GM18907 (cell line): Measurements from ENCODE around the gene PTPRF.
"Not testable (repeated sequence)": the region's sequence is repeated elsewhere in the genome, so short reads cannot be mapped to it uniquely, and the experiment has no call there.

Experiments
- ATAC-seq: cut with Tn5 transposase; IDR thresholded peaks from one replicate; pipeline ENCODE4 v1.9.1; 2021; ENCODE audit warnings: mild to moderate bottlenecking, moderate library complexity; ENCODE audit not compliant: unreplicated experiment

Gene PTPRF

DNA sequence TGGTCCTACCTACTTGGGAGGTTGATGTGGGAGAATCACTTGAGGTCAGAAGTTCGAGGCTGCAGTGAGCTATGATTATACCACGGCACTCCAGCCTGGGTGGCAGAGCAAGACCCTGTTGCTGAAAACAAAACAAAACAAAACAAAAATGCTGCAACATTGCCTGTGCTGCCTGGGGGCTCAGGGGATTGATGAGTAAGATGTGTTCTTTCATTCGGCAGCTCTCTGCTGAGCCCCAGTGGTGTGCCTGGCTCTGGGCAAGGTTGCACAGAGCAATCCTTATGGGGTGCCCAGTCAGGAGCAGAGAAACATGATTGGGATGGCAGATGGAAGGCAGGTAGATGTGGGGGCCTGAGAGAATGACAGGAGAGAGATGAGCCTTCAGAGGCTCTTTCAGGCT lies 90.7 kb downstream of the PTPRF start:
- no peak for ATAC-seq

GRCh38 chr1:43621861-43622260 lies 91.2 kb downstream of the PTPRF start:
- ATAC-seq: no peak

DNA sequence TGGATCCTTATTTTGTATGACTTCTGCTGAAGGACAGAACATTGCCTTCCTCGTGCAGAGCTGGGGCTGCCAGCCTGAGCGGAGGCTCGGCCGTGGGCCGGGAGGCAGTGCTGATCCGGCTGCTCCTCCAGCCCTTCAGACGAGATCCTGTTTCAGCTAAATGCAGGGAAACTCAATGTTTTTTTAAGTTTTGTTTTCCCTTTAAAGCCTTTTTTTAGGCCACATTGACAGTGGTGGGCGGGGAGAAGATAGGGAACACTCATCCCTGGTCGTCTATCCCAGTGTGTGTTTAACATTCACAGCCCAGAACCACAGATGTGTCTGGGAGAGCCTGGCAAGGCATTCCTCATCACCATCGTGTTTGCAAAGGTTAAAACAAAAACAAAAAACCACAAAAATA lies 91.8 kb downstream of the PTPRF start:
- ATAC-seq: no peak

GRCh38 chr1:43622901-43623780 lies 92.5 kb downstream of the PTPRF start:
- ATAC-seq: no peak

GRCh38 chr1:43625063-43625780 lies 94.5 kb downstream of the PTPRF start:
- ATAC-seq: no peak

DNA sequence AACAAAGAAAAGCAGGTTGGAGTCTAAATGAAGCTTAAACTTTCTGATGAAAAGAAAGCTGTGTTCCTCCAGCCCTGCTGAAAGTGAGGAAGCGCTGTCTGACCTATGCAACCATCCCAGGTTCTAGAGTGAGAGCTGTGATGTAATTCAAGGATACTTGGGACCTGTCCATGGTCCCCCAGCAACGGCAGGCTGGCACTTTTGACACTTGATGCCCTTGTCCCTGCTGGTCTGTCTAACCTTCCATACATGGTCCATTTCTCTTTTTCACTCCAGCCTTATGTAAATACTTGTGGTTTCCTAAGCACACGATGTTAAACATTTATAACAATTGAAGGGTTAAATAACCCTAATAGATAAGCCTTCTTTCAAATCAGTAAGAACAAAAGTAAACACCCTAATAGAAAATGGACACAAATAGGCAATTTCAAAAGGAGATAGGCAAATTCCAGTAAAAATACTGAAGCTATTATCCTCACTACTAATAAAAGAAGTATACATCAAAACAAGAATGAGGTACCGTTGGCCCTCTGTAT lies 101.5 kb downstream of the PTPRF start:
- ATAC-seq: no peak

DNA sequence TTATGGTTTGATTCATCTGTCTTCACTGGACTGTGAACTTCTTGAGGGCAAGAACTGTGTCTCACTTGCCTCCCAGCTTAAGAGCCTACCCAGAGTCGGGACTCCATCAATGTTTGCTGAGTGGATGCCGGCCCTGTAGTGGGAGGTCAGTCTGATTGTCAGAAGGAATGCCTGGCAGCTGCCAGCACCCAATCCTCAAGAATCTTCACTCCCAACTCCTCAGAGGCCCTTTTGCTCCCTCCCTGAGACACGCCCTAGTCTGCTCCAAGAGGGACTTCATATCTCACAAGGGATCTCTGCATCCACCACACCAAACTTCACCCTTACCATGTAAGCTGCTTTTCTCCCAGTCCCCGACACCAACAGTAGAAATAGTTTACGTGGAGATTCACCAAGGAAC lies 104.0 kb downstream of the PTPRF start:
- ATAC-seq: no peak

- ATAC-seq: no peak
Measured at GRCh38 chr1:43636006-43636641, 105.4 kb downstream of the PTPRF start.

- ATAC-seq: no peak
Measured at GRCh38 chr1:43637267-43637666, 106.6 kb downstream of the PTPRF start.

GRCh38 chr1:43638381-43638780 lies 107.7 kb downstream of the PTPRF start:
- ATAC-seq: not testable (repeated sequence)

DNA sequence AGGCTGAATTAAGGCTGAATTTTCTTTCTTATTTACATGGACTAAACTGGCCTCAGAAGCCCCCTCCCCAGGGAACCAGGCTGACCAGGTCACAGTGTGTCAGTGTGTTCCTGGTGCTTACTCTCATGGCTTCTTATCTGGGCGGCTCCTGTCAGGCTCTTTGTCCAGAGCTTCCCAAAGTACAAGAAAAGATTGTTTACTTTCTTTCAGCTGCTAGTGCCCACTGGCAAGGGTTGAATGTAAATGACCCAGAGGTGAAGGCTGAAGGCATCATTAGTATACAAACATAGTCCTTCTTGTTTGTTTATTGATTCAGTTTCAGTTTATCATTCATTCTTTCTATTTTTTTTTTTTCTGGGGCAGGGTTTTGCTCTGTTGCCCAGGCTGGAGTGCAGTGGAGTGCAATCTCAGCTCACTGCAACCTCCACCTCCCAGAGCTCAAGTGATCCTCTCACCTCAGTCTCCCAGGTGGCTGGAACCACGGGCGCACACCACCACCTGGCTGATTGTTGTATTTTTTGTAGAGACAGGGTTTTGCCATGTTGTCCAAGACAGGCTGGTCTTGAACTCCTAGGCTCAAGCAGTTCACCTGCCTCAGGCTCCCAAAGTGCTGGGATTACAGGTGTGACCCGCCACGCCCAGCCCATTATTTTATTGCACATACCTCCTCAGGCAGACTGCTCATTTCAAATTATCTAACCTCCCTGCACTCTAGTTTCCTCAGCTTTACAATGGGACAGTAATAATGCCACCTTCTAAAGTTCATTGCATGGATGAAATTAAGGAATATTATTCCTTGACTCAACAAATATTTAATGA lies 109.5 kb downstream of the PTPRF start:
- ATAC-seq: no peak

GRCh38 chr1:43644558-43644957 lies 113.9 kb downstream of the PTPRF start:
- no peak for ATAC-seq

DNA sequence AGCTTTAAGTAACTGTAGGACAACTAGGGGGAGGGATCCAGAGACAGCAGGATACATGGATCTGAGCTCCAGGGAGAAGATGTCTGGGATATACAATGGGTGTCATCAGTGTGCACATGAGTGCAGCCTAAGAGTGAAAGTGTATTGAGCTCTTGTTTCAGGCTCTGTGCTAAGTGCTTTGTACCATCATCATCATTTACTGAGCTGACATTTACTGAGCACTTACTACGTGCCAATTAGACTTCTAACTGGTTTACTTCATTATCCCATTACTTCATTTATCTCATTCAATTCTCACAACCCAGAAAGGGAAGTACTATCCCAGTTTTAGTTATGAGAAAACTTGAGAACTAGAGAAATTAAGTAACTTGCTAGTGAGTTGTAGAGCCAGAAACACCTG lies 114.8 kb downstream of the PTPRF start:
- ATAC-seq: no peak

DNA sequence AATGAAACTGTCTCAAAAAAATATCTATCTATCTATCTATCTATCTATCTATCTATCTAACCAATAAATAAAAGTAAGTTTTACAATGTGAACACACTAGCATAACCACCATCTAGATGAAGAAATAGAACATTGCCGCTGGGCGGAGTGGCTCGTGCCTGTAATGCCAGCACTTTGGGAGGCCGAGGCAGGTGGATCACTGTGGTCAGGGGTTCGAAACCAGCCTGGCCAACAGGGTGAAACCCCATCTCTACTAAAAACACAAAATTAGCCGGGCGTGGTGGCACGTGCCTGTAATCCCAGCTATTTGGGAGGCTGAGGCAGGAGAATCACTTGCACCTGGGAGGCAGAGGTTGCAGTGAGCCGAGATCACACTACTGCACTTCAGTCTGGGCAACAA lies 116.6 kb downstream of the PTPRF start:
- not testable (repeated sequence) for ATAC-seq

DNA sequence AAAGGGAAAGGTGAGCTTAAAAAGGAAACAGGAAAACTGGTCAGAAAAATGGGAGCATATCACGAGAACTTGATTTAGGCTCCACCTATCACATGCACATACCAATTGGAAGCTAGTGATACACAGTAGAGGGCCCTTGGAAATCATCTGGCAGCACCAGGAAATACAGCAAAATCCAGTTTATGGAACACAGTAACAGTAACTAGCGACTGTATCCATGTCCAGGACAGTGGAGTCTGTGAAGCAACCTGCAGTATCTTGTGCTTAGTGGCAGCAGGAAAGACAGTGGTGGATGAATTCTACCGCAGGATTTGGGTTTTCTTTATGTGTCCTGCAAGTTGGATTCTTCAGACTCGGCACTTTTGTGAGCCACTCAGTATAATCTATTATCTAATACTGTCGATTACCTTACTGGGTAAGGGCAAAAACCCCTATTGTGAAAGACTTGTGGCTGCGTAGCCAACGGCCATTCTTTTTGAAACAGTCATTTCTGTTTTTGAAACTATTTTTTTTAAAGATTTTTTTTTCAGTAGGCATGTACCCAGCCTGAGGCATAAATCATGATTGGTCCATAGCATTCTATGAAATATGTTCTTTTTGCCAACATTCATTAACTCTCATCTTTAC lies 117.7 kb downstream of the PTPRF start:
- no peak for ATAC-seq

DNA sequence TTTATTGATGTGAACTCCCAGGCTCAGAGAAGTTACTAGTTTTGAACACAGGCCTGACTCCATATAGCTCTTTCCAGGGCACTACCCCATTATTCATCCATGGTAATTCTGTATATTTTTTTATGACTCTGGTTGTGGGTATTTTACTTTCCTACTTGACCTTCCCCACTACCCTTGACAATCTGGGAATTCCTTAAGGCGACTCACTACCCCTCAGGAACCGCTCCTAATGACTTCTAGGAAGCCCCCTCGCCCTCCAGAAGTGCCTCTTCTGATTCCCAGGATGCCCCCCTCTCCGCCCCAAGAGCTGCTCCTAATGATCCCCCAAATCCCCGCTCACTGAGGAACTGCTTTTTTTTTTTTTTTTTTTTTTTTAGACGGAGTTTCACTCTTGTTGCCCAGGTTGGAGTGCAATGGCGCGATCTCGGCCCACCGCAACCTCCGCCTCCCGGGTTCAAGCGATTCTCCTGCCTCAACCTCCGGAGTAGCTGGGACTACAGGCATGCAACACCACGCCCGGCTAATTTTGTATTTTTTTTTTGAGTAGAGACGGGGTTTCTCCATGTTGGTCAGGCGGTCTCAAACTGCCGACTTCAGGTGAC lies 118.3 kb downstream of the PTPRF start:
- ATAC-seq: no peak

DNA sequence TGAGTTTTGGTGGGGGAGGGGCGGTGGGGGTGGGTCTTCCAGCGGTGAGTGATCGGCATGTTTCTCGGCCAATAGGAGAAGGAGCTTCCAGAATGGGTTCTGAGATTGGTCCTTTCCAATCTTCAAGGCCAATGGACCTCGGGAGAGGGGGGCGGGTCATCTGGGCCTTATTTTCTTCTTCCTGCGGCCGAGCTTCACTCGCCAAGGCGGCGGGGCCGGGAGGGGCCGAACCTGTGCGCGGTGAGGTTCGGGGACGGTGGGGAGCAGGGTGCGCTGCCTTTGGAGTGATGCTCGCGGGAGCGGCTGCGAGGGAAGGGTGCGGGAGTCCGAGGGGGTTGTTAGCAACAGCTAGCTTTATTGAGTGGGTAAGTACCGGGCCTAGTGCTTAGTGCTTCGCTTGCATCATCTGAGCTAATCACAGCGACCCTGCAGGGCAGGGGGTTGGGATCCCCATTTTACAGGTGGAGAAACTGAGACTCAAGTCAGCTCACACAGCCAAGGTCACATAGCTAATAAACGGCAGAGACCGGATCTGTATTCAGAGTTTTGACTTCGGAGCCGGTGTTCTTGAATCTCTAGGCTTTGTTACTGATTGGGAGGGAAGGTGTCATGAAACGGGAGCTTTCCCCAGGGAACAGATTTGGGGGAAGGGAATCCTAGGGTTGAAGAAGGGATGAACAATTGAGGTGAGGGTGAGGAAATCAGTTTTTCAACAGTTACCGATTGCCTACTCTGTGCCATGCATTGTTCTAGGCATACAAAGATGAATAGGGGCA lies 119.8 kb downstream of the PTPRF start:
- ATAC-seq: peak; percentile 73

GRCh38 chr1:43651188-43651587 lies 120.5 kb downstream of the PTPRF start:
- no peak for ATAC-seq

GRCh38 chr1:43651902-43652301 lies 121.2 kb downstream of the PTPRF start:
- ATAC-seq: no peak
